GM12875 (cell line): ENCODE measurements around the gene RBM47.

ENCODE experiments used
- H3K4me3 ChIP-seq: one replicate; pipeline ENCODE4 v1.5.1; 2011; ENCODE audit warnings: low read depth, low read length, control low read depth
- CTCF ChIP-seq: IDR thresholded peaks from 2 replicates; pipeline ENCODE4 v1.5.1; 2011; ENCODE audit warnings: low read depth, mild to moderate bottlenecking, control low read depth, inconsistent platforms, low read length, moderate library complexity, borderline replicate concordance; ENCODE audit not compliant: insufficient read depth

RBM47 gene

DNA sequence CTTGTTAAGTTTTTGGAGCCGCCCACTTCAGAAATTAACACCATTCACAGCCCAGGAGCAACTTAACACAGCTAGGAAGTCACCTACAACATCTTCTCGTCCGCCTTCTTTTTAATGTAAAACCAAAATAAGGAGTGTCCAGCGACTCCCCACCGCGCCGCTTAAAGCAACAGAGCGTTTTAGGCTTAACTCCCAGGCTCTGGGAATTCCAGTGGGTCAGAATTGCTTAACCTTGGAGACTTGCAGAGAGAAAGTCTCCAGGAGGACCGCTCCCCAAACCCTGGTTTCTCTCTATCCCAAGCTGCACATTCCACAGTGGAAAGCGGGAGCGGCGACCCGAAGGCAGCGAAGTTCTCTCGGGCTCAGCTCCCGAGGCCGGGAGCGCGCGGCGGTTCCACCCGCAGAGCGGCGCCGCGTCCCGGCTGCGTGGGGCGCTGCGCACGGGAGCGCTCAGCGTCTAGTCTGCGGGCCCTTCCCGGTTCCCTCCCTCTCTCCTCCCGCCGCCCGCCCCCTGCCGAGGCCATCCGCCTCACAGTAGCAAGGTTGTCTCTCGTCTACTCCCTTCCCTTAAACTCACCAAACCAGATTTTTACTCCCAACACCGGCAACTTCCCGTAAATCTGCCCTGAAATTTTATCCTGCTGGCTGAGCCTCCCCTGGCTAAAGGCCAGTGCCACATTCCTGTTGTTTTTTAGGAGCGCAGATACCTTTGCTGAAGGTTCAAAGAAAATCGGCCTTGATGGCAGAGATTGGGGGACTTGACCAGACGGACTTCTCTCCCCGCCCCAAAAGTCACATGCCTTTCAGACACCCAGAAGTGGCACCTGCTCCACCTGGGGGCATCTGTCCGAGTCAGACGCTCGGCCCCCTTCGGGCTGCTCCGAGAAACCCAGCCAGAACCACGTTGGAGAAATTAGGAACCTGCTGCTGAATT is at the start of gene RBM47:
Gene RBM47 (minus strand): TSS at position 464 of the 934 bp plus-strand sequence. CDS start 190,971 bp downstream, outside the sequence.
- peak within 1 kb of the TSS; percentile 89 for H3K4me3 ChIP-seq
- peak; percentile 18; the same call in 1 of the 2 replicates for TF ChIP-seq CTCF

DNA sequence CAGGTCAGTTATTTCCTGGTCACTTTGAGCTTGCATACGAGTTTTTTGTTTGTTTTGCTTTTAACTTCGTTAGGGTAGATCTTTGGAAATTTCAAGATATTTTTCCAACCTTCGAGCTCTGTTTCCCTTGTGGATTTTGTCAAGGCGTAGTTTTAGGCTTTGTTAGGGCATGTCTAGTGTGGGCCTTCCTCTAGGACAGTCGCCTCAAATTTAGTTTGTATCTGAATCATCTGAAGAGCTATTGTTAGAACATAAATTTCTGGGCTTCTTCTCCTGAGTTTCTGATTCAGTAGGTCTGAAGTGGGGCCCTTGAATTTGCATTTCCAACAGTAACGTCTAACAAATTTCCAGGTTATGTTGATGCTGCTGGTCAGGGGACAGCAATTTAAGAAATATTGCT is 48.8 kb upstream of the RBM47 start:
- no peak for TF ChIP-seq CTCF
- H3K4me3 ChIP-seq = no peak overlapping the region

DNA sequence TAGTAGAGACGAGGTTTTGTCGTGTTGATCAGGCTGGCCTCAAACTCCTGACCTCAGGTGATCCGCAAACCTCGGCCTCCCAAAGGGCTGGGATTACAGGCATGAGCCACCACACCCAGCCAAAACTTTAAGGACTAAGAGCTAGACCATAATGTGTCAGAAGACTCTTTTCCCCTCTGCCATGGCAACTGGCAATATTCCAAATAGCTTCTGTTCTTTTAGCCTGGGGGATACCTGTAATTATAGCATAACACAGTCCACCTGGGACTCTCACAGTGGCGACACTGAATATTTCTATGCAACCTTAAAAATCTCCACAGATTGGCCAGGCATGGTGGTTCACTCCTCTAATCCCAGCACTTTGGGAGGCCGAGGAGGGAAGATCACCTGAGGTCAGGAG is 45.5 kb upstream of the RBM47 start:
- no peak for TF ChIP-seq CTCF
- H3K4me3 ChIP-seq = no peak overlapping the region

- no peak overlapping the region for H3K4me3 ChIP-seq
- no peak for TF ChIP-seq CTCF
These were observed 43.2 kb upstream of the RBM47 start for GRCh38 chr4:40672528-40673522.

DNA sequence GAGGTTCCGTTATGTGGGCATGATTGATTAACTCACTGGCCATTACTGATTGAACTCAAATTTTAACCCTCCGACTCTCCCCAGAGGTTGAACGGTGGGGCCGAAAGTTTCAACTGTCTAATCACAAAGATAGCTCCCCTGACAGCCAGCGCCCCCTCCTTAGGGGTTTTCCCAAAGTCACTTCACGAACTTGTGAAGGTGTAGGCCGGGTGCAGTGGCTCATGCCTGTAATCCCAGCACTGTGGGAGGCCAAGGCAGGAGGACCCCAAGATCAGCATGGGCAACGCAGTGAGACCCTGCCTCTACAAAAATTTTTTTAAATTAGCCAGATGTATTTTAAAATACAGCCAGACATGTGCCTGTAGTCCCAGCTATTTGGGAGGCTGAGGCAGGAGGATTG is 39.8 kb upstream of the RBM47 start:
- H3K4me3 ChIP-seq = no peak overlapping the region
- TF ChIP-seq CTCF = no peak

DNA sequence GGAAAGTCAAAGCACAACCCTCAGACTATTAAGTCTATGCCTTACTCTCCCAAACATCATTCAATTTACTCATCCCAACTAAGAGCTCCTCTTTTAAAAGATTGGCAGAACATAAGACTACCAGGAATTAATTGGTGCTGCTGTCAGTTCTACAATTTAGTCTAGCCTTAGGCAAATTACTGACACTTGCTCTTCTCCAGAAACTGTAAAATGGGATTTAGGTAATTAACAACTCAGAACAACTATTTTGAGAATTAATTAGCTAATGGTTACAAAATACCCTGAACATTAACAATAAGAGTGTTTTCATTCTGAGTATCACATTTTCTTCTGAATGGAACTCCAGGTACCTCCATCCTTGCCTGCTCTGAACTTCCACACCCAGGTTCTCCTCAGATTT is 36.2 kb upstream of the RBM47 start:
- no peak for TF ChIP-seq CTCF
- H3K4me3 ChIP-seq = no peak overlapping the region
